ENCODE results near the gene SPATA2L. TPM values are rescaled to one million over a fixed set of nuclear protein-coding genes. Genes with fewer than 3 reads are reported as not detected.

The SPATA2L gene
- total and polyA plus RNA-seq, 2 of the 13 experiments (the other 11 are each of a cell fraction or from before 2014, with no cell fraction given) = 9.1 to 20.7 TPM

DNA sequence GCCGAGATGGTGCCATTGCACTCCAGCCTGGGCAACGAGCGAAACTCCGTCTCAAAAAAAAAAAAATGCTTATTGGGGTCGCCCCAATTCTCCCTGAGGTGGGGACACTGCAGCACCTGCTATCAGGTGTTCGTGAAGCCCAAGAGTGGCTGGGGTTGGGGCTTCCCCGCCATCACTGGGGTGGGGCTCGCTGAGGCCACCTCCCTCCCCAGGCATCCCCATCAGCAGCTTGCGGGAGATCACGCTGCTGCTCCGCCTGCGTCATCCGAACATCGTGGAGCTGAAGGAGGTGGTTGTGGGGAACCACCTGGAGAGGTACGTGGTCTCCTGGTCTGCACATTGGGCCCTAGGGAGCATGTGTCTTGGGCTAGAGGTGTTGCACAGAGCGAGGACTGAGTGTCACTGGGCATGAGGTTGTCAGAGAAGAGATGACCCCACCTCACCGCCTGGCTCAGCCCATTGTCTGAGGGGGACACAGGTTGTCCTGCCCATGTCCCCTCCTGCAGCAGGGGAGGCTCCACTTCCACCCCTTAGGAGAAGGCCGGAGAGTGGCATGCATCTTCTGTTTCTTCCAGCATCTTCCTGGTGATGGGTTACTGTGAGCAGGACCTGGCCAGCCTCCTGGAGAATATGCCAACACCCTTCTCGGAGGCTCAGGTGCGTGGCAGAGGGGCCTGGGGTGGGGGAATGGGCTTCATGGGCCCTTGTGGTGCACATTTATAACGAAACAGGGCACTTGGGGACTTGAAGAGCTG, 10.1 kb downstream of the SPATA2L start (continued):
- 0 out of 2 replicates have a peak, but pooled peaks have one; percentile 4 for TF ChIP-seq TRIM24 (CRISPR knock-in tag; IDR thresholded peaks at IDR 0.05)

GRCh38 chr16:89690392-89690901, 11.1 kb downstream of the SPATA2L start:
- TF ChIP-seq ATF7 (IDR thresholded peaks at IDR 0.05) (peak; percentile 96), ATF7 (CRISPR knock-in tag; IDR thresholded peaks at IDR 0.05) (no peak), PCBP2 (optimal IDR thresholded peaks at IDR 0.05; ENCODE audit: low read depth, low read length, poor library complexity, severe bottlenecking) (no peak), ZSCAN12 (CRISPR knock-in tag; IDR thresholded peaks at IDR 0.05) (no peak), ZNF768 (CRISPR knock-in tag; IDR thresholded peaks at IDR 0.05) (no peak), ZNF687 (CRISPR knock-in tag; IDR thresholded peaks at IDR 0.05) (no peak), CREB1 (IDR thresholded peaks at IDR 0.05) (peak; percentile 57), CREB1 (CRISPR knock-in tag; IDR thresholded peaks at IDR 0.05) (no peak), CENPT (CRISPR knock-in tag; IDR thresholded peaks at IDR 0.05; ENCODE audit: low read depth) (no peak), ZZZ3 (CRISPR knock-in tag; IDR thresholded peaks at IDR 0.05; ENCODE audit: borderline replicate concordance) (no peak)
- FAIRE-seq (no peak), ATAC-seq (no peak), DNase-seq (ENCODE audit: low spot score) (no peak)
- Histone ChIP-seq H3K4me1 (ENCODE audit: insufficient read depth, low read length) (peaks cover 89% of the 10 kb centered on the region), H3K9me3 (ENCODE audit: low read length) (peaks cover 5% of the 10 kb centered on the region), H3K36me3 (replicated peaks in 1 of 2; ENCODE audit: control insufficient read depth in 1 of 2, insufficient read depth in 2 of 2, low read length in 2 of 2) (no peaks in the 10 kb centered on the region), H3K4me3 (replicated peaks in 1 of 3; ENCODE audit: insufficient read depth in 1 of 3, low read depth in 2 of 3, low read length in 3 of 3) (no peak overlapping the region), H3K4me2 (ENCODE audit: low read depth, low read length) (no peak overlapping the region), H3K27ac (ENCODE audit: extremely low read length, insufficient read depth, low read length) (no peak overlapping the region), H2AFZ (ENCODE audit: low read length) (no peak overlapping the region), H3K27me3 (ENCODE audit: control insufficient read depth in 1 of 2, insufficient read depth in 2 of 2, low read length in 2 of 2) (no peaks in the 10 kb centered on the region), H3K79me2 (ENCODE audit: insufficient read depth, low read length) (no peaks in the 10 kb centered on the region), H3K9ac (ENCODE audit: insufficient read depth, low read depth, low read length) (no peak overlapping the region), H4K20me1 (ENCODE audit: insufficient read depth, low read length) (no peaks in the 10 kb centered on the region)
- in situ Hi-C loops (cut with HindIII; ENCODE audit: extremely low pct_ligation_motif_present, low pct_unique_long_range_greater_than_20kb) = no loop called here
- ChIA-PET CTCF (ENCODE audit: low intra/inter-chr PET ratio, low total read pairs) (no interaction called here), POLR2A (interaction anchor here (3.2 kb wide), 1 partner anchor 10 kb away, joined by 20 read pairs; no protein-coding TSS in a partner anchor)
- no TSS peak for BruUV-seq (replicated peaks)
- intact Hi-C loops (cut with micrococcal nuclease; ENCODE audit: unreplicated experiment) = no loop called here
- WGBS (ENCODE audit: low lambda C conversion rate) = 88% methylated on average over 16 of the region's 16 CpGs
